Neuron (in vitro differentiated cells): ENCODE measurements around the gene STT3B.

Experiments
- H2AFZ ChIP-seq: one replicate; pipeline ENCODE4 v1.6.1; 2013; ENCODE audit warnings: low read depth, mild to moderate bottlenecking, inconsistent platforms, low read length, moderate library complexity
- H3K27me3 ChIP-seq: one replicate; pipeline ENCODE4 v1.6.1; 2013; ENCODE audit warnings: low read length; ENCODE audit not compliant: insufficient read depth
- H3K36me3 ChIP-seq: one replicate; pipeline ENCODE4 v1.6.1; 2013; ENCODE audit warnings: low read length; ENCODE audit not compliant: insufficient read depth
- H3K4me1 ChIP-seq: one replicate; pipeline ENCODE4 v1.6.1; 2013; ENCODE audit warnings: low read length; ENCODE audit not compliant: insufficient read depth
- H3K4me3 ChIP-seq: 2 replicates; pipeline ENCODE4 v1.5.1; 2013; ENCODE audit warnings: mild to moderate bottlenecking, low read length, moderate library complexity
- H3K9me3 ChIP-seq: one replicate; pipeline ENCODE4 v1.6.1; 2013; ENCODE audit warnings: low read length

STT3B gene

DNA sequence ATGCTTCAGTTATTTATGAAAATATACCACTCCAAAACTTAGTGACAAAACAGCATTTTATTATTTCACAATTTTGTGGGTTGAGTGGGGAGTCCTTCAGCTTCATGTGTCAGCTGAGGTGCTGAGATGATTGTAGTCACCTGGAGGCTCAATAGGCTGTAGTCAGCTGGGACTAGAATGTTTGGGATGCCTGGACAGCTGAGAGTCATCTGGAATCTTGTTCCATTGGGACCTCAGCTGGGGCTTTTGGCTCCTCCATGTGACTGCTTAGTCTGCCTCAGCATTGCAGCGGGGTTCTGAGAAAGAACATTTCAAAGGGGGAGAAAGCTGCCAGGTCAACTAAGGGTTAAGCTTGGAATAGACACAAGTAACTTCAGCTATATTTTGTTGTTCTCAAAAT, 13.4 kb downstream of the STT3B start:
- Histone ChIP-seq H3K4me3 (no peak overlapping the region), H3K36me3 (no peaks in the 10 kb centered on the region), H3K4me1 (no peaks in the 10 kb centered on the region), H2AFZ (no peak overlapping the region), H3K27me3 (no peaks in the 10 kb centered on the region), H3K9me3 (peaks cover 2% of the 10 kb centered on the region)

DNA sequence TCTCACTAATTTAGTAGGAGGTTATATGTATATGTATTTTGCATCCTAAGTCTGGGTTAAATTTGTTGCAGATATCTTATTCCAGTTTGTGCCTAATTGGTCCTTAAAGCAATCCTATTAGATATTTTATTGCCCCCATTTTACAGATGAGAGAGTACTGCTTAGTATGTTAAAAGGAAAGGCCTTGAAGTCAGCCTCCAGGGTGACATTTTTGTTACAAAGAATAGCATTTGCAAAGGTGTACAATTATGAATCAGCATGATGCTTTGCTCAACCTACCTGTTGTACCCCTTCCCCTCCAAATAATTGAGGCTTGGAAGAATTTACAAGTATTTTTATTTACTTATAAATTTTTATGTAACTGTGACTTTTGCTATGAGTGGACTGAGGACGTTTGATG, 14.0 kb downstream of the STT3B start:
- Histone ChIP-seq H3K4me1 (no peaks in the 10 kb centered on the region), H2AFZ (no peak overlapping the region), H3K36me3 (no peaks in the 10 kb centered on the region), H3K27me3 (no peaks in the 10 kb centered on the region), H3K4me3 (no peak overlapping the region), H3K9me3 (peaks cover 1% of the 10 kb centered on the region)

DNA sequence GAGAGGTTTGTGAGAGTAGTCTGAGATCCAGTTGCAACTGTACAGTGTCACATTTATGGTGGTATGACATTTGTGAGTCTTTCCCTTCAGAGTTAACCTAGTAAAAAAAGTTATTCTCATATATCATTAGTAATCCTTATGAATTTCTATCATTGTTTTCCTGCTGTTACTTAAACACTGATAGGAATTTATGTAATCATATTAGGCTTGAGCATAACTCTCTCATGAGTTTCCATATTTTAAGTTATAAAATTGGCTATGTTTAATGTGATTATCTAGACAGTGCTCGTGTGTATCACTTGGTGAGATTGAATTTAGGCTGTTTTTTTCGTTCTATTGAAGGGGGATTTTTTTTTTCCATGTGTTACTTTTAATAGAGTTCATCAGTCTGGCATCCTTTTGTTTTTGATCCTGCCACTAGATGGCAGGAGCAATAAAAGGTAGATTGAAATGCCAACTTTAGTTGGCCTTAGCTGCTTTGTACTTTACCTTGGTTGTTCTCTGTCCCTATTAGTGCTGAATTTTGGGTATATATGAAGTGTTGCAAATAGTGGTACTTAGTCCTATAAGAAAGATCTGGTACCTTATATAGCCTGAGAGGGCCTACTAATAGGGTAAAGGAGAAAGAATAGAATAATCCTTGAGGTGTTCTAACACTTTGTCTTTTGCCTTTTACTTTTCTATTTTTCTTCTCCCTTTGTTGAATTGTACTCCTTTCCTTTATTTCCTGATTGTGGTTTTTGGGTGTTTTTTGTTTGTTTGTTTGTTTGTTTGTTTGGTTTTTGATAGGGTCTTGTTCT, 17.9 kb downstream of the STT3B start:
- H3K4me1 ChIP-seq = no peaks in the 10 kb centered on the region
- peaks cover 2% of the 10 kb centered on the region for H3K9me3 ChIP-seq
- no peak overlapping the region for H3K4me3 ChIP-seq
- H3K36me3 ChIP-seq = no peaks in the 10 kb centered on the region
- no peaks in the 10 kb centered on the region for H3K27me3 ChIP-seq
- H2AFZ ChIP-seq = no peak overlapping the region

GRCh38 chr3:31551646-31552045, 18.9 kb downstream of the STT3B start:
- H3K27me3 ChIP-seq = no peaks in the 10 kb centered on the region
- no peak overlapping the region for H3K4me3 ChIP-seq
- no peaks in the 10 kb centered on the region for H3K4me1 ChIP-seq

GRCh38 chr3:31552103-31552502, 19.4 kb downstream of the STT3B start:
- H3K9me3 ChIP-seq = peaks cover 3% of the 10 kb centered on the region
- H2AFZ ChIP-seq = no peak overlapping the region
- no peaks in the 10 kb centered on the region for H3K4me1 ChIP-seq
- H3K36me3 ChIP-seq = no peaks in the 10 kb centered on the region
- H3K27me3 ChIP-seq = no peaks in the 10 kb centered on the region
- H3K4me3 ChIP-seq = no peak overlapping the region

More at GRCh38 chr3:31551646-31552045, 18.9 kb downstream of the STT3B start:
- peaks cover 2% of the 10 kb centered on the region for H3K9me3 ChIP-seq
- H2AFZ ChIP-seq = no peak overlapping the region
- no peaks in the 10 kb centered on the region for H3K36me3 ChIP-seq

- Histone ChIP-seq H3K4me1 (no peaks in the 10 kb centered on the region), H3K27me3 (no peaks in the 10 kb centered on the region), H3K9me3 (peaks cover 5% of the 10 kb centered on the region), H3K4me3 (no peak overlapping the region), H3K36me3 (no peaks in the 10 kb centered on the region), H2AFZ (no peak overlapping the region)
Measured at GRCh38 chr3:31553258-31553657, 20.5 kb downstream of the STT3B start.

- Histone ChIP-seq H3K36me3 (no peaks in the 10 kb centered on the region), H3K9me3 (peaks cover 5% of the 10 kb centered on the region), H3K4me1 (no peaks in the 10 kb centered on the region), H3K4me3 (no peak overlapping the region), H3K27me3 (no peaks in the 10 kb centered on the region), H2AFZ (no peak overlapping the region)
Measured at GRCh38 chr3:31555204-31555603, 22.5 kb downstream of the STT3B start.

- no peak overlapping the region for H3K4me3 ChIP-seq
- H2AFZ ChIP-seq = no peak overlapping the region
- H3K4me1 ChIP-seq = peaks cover 2% of the 10 kb centered on the region
- H3K36me3 ChIP-seq = no peaks in the 10 kb centered on the region
- peaks cover 7% of the 10 kb centered on the region for H3K9me3 ChIP-seq
- H3K27me3 ChIP-seq = no peaks in the 10 kb centered on the region
Measured at GRCh38 chr3:31559872-31560534, 27.3 kb downstream of the STT3B start.

DNA sequence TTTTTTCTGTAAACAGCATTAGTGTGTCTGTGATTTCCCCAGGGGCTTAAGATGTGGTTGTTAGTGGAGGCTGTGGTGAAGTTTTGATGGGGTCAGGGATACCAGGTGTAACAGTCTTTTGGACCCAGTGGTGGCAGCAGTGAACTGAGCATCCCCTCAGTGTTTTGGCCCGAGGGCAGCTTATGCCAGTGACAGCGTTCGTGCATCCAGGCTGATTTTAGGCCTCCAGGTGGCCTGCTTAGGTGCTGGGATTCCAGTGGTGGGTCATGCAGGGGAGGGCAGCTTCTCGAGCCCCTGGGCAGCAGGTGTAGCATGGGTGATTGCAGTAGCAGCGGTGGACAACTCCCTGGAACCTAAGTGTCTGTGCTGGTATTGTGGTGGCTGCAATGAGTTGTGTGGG, 29.2 kb downstream of the STT3B start:
- Histone ChIP-seq H3K4me3 (no peak overlapping the region), H3K9me3 (peaks cover 7% of the 10 kb centered on the region), H2AFZ (no peak overlapping the region), H3K27me3 (no peaks in the 10 kb centered on the region), H3K4me1 (peaks cover 2% of the 10 kb centered on the region), H3K36me3 (no peaks in the 10 kb centered on the region)

DNA sequence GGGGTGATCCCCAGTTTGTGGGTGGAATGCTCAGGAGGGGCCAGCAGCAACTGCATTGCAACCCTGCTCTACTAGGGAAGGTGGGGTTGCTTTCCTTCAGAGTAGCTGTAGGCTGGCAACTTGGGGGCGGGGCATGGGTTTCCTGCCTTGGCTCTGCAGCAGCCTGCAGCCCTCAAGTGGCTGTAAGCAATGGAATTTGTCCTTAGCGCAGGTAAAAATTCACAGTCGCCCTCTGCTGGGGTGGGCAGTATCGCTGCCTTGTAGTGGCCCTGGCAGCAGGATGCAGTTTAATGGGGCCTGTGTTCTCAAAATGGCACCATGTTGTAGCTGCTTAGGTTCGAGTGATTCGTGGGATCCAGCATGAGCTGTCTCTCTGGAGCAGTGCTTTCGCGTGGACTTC, 29.8 kb downstream of the STT3B start:
- Histone ChIP-seq H2AFZ (no peak overlapping the region), H3K36me3 (no peaks in the 10 kb centered on the region), H3K9me3 (peaks cover 5% of the 10 kb centered on the region), H3K4me3 (no peak overlapping the region), H3K27me3 (no peaks in the 10 kb centered on the region), H3K4me1 (peaks cover 2% of the 10 kb centered on the region)

DNA sequence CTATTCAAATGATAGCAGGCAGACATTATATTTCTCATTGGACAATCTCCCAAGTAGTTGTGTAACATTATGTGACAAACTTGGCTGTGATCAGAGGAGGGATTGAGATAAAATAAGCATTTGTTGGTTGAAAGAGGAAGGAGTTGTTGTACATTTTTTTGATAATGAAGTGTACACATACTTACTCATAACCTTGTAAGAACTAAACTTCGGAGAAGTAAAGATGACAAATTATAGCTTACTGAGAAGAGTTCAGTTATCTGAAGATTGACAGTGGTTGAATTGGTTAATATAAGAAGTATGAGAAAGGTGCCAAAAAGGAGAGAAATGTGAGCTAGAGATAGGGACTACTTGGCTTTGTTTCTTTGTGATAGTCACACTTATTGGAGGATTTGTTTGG, 32.6 kb downstream of the STT3B start:
- H2AFZ ChIP-seq = no peak overlapping the region
- H3K36me3 ChIP-seq = no peaks in the 10 kb centered on the region
- H3K9me3 ChIP-seq = peaks cover 5% of the 10 kb centered on the region
- H3K27me3 ChIP-seq = no peaks in the 10 kb centered on the region
- no peak overlapping the region for H3K4me3 ChIP-seq
- H3K4me1 ChIP-seq = peaks cover 2% of the 10 kb centered on the region

DNA sequence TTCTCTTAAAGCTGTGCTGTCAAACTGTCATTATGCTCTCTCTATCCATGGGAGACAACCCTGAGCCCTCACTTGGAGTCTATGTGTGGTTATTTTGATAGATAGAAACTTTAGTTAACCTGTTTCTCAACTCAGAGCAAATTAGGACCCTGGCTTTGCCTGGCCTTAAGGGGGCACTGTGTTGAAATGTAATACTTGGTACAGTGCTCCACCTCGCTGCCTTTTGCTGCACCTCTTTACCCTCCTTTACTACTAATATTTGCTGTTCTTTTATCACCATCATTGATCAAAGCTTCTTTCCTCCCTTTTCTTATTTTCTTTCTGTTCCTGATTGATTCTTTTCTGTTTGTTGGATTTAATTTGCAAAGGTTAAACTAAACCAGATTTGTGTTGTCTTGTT, 34.3 kb downstream of the STT3B start:
- Histone ChIP-seq H3K4me3 (no peak overlapping the region), H3K4me1 (peaks cover 2% of the 10 kb centered on the region), H3K36me3 (no peaks in the 10 kb centered on the region), H2AFZ (no peak overlapping the region), H3K9me3 (peaks cover 3% of the 10 kb centered on the region), H3K27me3 (no peaks in the 10 kb centered on the region)

GRCh38 chr3:31568649-31569048, 35.9 kb downstream of the STT3B start:
- H3K36me3 ChIP-seq = no peaks in the 10 kb centered on the region
- no peak overlapping the region for H2AFZ ChIP-seq
- no peak overlapping the region for H3K4me3 ChIP-seq
- H3K27me3 ChIP-seq = no peaks in the 10 kb centered on the region
- peaks cover 2% of the 10 kb centered on the region for H3K4me1 ChIP-seq
- H3K9me3 ChIP-seq = no peaks in the 10 kb centered on the region
